Adipocyte (in vitro differentiated cells): ENCODE data around the gene FASN.

Source experiments
- DNase-seq: peaks from one replicate; pipeline ENCODE4 v3.0.0-alpha.2; 2015; ENCODE audit warnings: low read depth
- H3K27me3 ChIP-seq: replicated peaks from 2 replicates; pipeline ENCODE4 v1.7.0; 2013; ENCODE audit warnings: mild to moderate bottlenecking, low read length, moderate library complexity; ENCODE audit not compliant: control insufficient read depth, insufficient read depth
- H3K36me3 ChIP-seq: 2 replicates; pipeline ENCODE4 v1.7.0; 2013; ENCODE audit warnings: low read length, mild to moderate bottlenecking, moderate library complexity; ENCODE audit not compliant: control insufficient read depth, insufficient read depth, severe bottlenecking
- H3K4me1 ChIP-seq: 2 replicates; pipeline ENCODE4 v1.7.0; 2013; ENCODE audit warnings: mild to moderate bottlenecking, low read length, moderate library complexity; ENCODE audit not compliant: control insufficient read depth, insufficient read depth
- H3K4me3 ChIP-seq: 2 replicates; pipeline ENCODE4 v1.7.0; 2013; ENCODE audit warnings: mild to moderate bottlenecking, low read length, moderate library complexity
- H3K9ac ChIP-seq: 2 replicates; pipeline ENCODE4 v1.7.0; 2013; ENCODE audit warnings: mild to moderate bottlenecking, low read length, moderate library complexity
- H3K9me3 ChIP-seq: 2 replicates; pipeline ENCODE4 v1.7.0; 2013; ENCODE audit warnings: mild to moderate bottlenecking, low read length, moderate library complexity; ENCODE audit not compliant: control insufficient read depth

Gene FASN

GRCh38 chr17:82077617-82078358, 20.2 kb downstream of the FASN start:
- H3K27me3 ChIP-seq, result no peaks in the 10 kb centered on the region
- no peaks in the 10 kb centered on the region for H3K4me1 ChIP-seq
- DNase-seq, result no peak
- peaks cover 49% of the 10 kb centered on the region for H3K36me3 ChIP-seq
- H3K9me3 ChIP-seq, result no peaks in the 10 kb centered on the region
- peak overlapping the region; percentile 17 for H3K9ac ChIP-seq
- no peak overlapping the region for H3K4me3 ChIP-seq

GRCh38 chr17:82076785-82077591, 21.0 kb downstream of the FASN start:
- Histone ChIP-seq H3K4me1 (no peaks in the 10 kb centered on the region), H3K36me3 (peaks cover 41% of the 10 kb centered on the region), H3K9me3 (no peaks in the 10 kb centered on the region), H3K9ac (peak overlapping the region; percentile 22), H3K27me3 (no peaks in the 10 kb centered on the region), H3K4me3 (no peak overlapping the region)
- no peak for DNase-seq

- H3K4me1 ChIP-seq, result no peaks in the 10 kb centered on the region
- no peaks in the 10 kb centered on the region for H3K9me3 ChIP-seq
- no peak overlapping the region for H3K9ac ChIP-seq
- H3K27me3 ChIP-seq, result no peaks in the 10 kb centered on the region
- no peak for DNase-seq
- no peak overlapping the region for H3K4me3 ChIP-seq
- H3K36me3 ChIP-seq, result peaks cover 34% of the 10 kb centered on the region
Observed at GRCh38 chr17:82076018-82076784, 21.8 kb downstream of the FASN start.

GRCh38 chr17:82073446-82073845, 24.6 kb downstream of the FASN start:
- Histone ChIP-seq H3K9ac (no peak overlapping the region), H3K9me3 (no peaks in the 10 kb centered on the region), H3K4me3 (no peak overlapping the region), H3K4me1 (no peaks in the 10 kb centered on the region), H3K36me3 (peaks cover 9% of the 10 kb centered on the region), H3K27me3 (no peaks in the 10 kb centered on the region)
- DNase-seq, result no peak

- Histone ChIP-seq H3K9ac (no peak overlapping the region), H3K9me3 (no peaks in the 10 kb centered on the region)
- DNase-seq, result no peak
Observed at GRCh38 chr17:82072827-82073226, 25.2 kb downstream of the FASN start.

GRCh38 chr17:82070611-82071010, 27.4 kb downstream of the FASN start:
- H3K4me1 ChIP-seq, result peaks cover 7% of the 10 kb centered on the region
- DNase-seq, result no peak

More at GRCh38 chr17:82072827-82073226, 25.2 kb downstream of the FASN start:
- H3K4me3 ChIP-seq, result no peak overlapping the region
- H3K4me1 ChIP-seq, result no peaks in the 10 kb centered on the region
- H3K27me3 ChIP-seq, result no peaks in the 10 kb centered on the region
- H3K36me3 ChIP-seq, result peaks cover 2% of the 10 kb centered on the region

GRCh38 chr17:82065638-82066303, 32.3 kb downstream of the FASN start, which contains the start of gene DUS1L:
TSS of gene DUS1L (minus strand) at chr17:82065804. CDS start at chr17:82065059, 745 bp downstream.
- H3K4me3 ChIP-seq, result peak within 1 kb of the TSS; percentile 89
- peak; percentile 75 for DNase-seq
- H3K4me1 ChIP-seq, result peaks cover 22% of the 10 kb centered on the region
- peaks cover 26% of the 10 kb centered on the region for H3K36me3 ChIP-seq
- no peaks in the 10 kb centered on the region for H3K27me3 ChIP-seq
- H3K9me3 ChIP-seq, result no peaks in the 10 kb centered on the region
- peak within 1 kb of the TSS; percentile 96 for H3K9ac ChIP-seq

More at GRCh38 chr17:82070611-82071010, 27.4 kb downstream of the FASN start:
- H3K4me3 ChIP-seq, result no peak overlapping the region
- H3K9ac ChIP-seq, result no peak overlapping the region
- no peaks in the 10 kb centered on the region for H3K9me3 ChIP-seq
- H3K36me3 ChIP-seq, result no peaks in the 10 kb centered on the region
- no peaks in the 10 kb centered on the region for H3K27me3 ChIP-seq

GRCh38 chr17:82065193-82065637, 32.8 kb downstream of the FASN start:
- H3K27me3 ChIP-seq, result no peaks in the 10 kb centered on the region
- H3K9ac ChIP-seq, result peak overlapping the region; percentile 96
- peaks cover 22% of the 10 kb centered on the region for H3K4me1 ChIP-seq
- H3K4me3 ChIP-seq, result peak overlapping the region; percentile 89
- no peaks in the 10 kb centered on the region for H3K9me3 ChIP-seq
- H3K36me3 ChIP-seq, result peaks cover 32% of the 10 kb centered on the region
- DNase-seq, result peak; percentile 69

GRCh38 chr17:82064433-82065192, 33.4 kb downstream of the FASN start:
- H3K4me3 ChIP-seq, result peak overlapping the region; percentile 89
- peak; percentile 4 for DNase-seq
- no peaks in the 10 kb centered on the region for H3K27me3 ChIP-seq
- H3K36me3 ChIP-seq, result peaks cover 38% of the 10 kb centered on the region
- H3K9ac ChIP-seq, result peak overlapping the region; percentile 96
- H3K9me3 ChIP-seq, result no peaks in the 10 kb centered on the region
- peaks cover 22% of the 10 kb centered on the region for H3K4me1 ChIP-seq
